Activated B cell treated with CpG ODN at 0.5 μM for 24 hours (primary cell): Measurements from ENCODE around the gene ID2. TPM values are rescaled to one million over a fixed set of nuclear protein-coding genes. Genes with fewer than 3 reads are reported as not detected.

Experiments used
- ATAC-seq: fragments of 200-7000 bp; cut with Tn5 transposase; one replicate; pipeline ENCODE4 v1.10.0; 2021; ENCODE audit warnings: low read depth, mild to moderate bottlenecking, moderate library complexity
- CTCF ChIA-PET: fragments of 350-600 bp; sonication (Branson Sonifier 250); formaldehyde crosslinking; loops from one replicate; lab custom pipeline; 2021; ENCODE audit warnings: antibody characterized with exemption; lab: Charles Lee
- POLR2A ChIA-PET: fragments of 350-600 bp; sonication (Branson Sonifier 250); formaldehyde crosslinking; loops from one replicate; lab custom pipeline; 2021; ENCODE audit warnings: antibody characterized with exemption; lab: Charles Lee
- DNase-seq: peaks from one replicate; pipeline ENCODE4 v3.0.0; 2022
- H3K27ac Mint-ChIP-seq: one replicate; pipeline ENCODE4 v1.8.0; 2020; ENCODE audit warnings: mixed read lengths
- H3K27me3 Mint-ChIP-seq: one replicate; pipeline ENCODE4 v1.8.0; 2021; ENCODE audit warnings: mixed read lengths
- H3K36me3 Mint-ChIP-seq: one replicate; pipeline ENCODE4 v1.8.0; 2021; ENCODE audit warnings: low read depth, mixed read lengths
- H3K4me1 Mint-ChIP-seq: one replicate; pipeline ENCODE4 v1.8.0; 2021; ENCODE audit warnings: mixed read lengths
- H3K4me3 Mint-ChIP-seq: one replicate; pipeline ENCODE4 v1.8.0; 2020; ENCODE audit warnings: mild to moderate bottlenecking, mixed read lengths
- H3K9me3 Mint-ChIP-seq: one replicate; pipeline ENCODE4 v1.8.0; 2020; ENCODE audit warnings: mixed read lengths
- intact Hi-C: fragments of 100-400 bp; cut with micrococcal nuclease; formaldehyde crosslinking; loops from one replicate; pipeline ENCODE4 v1.15.1; 2024
- total RNA-seq: library from RNA; stranded (reverse); gene quantifications from 2 replicates; pipeline ENCODE4 v1.2.3, GENCODE V29; 2022
- TF ChIP-seq, protein P1 (sequence below): fragments of 200-600 bp; IDR thresholded peaks from one replicate; pipeline ENCODE4 v1.8.0; 2022; ENCODE audit warnings: antibody characterized with exemption, mild to moderate bottlenecking

ID2 gene
- total RNA-seq, 1 donor from 2014 or later, result 8.1 TPM

DNA sequence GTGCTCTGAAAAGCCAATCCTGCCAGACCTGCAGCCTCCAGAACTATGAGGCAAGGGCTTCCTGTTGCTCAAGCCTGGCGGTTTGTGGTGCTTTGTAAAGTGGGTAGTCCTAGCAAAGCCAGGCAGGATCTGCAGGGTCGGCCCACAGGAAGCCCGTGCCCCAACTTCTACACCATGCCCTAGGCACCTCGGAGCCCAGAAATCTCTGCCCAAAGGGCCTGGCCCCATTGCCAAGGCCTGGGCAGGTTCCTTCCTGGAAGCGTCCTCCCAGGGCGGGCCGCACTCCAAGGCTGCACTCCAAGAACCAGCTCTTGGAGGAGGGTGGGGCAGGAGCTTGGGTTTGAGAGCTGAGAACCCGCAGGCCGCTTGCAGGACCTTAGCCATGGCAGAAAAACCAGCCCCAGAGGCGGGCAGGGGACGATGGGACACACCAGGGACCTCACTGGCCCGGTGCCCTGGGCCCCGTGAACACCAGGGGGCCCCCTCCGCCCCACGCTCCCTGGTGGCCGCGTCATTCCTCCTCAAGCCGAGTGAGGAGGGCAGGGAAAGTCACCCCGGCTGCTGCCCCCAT lies 37.2 kb upstream of the ID2 start:
- no peak for ATAC-seq
- Mint-ChIP-seq H3K4me1 (no peaks in the 10 kb centered on the region), H3K27ac (no peak overlapping the region), H3K9me3 (peaks cover 2% of the 10 kb centered on the region), H3K4me3 (no peak overlapping the region), H3K27me3 (peaks cover 3% of the 10 kb centered on the region), H3K36me3 (no peaks in the 10 kb centered on the region)
- CTCF ChIA-PET, result no interaction called here
- POLR2A ChIA-PET, result no interaction called here
- intact Hi-C loops, result no loop called here
- TF ChIP-seq, protein P1, sequence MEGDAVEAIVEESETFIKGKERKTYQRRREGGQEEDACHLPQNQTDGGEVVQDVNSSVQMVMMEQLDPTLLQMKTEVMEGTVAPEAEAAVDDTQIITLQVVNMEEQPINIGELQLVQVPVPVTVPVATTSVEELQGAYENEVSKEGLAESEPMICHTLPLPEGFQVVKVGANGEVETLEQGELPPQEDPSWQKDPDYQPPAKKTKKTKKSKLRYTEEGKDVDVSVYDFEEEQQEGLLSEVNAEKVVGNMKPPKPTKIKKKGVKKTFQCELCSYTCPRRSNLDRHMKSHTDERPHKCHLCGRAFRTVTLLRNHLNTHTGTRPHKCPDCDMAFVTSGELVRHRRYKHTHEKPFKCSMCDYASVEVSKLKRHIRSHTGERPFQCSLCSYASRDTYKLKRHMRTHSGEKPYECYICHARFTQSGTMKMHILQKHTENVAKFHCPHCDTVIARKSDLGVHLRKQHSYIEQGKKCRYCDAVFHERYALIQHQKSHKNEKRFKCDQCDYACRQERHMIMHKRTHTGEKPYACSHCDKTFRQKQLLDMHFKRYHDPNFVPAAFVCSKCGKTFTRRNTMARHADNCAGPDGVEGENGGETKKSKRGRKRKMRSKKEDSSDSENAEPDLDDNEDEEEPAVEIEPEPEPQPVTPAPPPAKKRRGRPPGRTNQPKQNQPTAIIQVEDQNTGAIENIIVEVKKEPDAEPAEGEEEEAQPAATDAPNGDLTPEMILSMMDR, result no peak
- no peak for DNase-seq

DNA sequence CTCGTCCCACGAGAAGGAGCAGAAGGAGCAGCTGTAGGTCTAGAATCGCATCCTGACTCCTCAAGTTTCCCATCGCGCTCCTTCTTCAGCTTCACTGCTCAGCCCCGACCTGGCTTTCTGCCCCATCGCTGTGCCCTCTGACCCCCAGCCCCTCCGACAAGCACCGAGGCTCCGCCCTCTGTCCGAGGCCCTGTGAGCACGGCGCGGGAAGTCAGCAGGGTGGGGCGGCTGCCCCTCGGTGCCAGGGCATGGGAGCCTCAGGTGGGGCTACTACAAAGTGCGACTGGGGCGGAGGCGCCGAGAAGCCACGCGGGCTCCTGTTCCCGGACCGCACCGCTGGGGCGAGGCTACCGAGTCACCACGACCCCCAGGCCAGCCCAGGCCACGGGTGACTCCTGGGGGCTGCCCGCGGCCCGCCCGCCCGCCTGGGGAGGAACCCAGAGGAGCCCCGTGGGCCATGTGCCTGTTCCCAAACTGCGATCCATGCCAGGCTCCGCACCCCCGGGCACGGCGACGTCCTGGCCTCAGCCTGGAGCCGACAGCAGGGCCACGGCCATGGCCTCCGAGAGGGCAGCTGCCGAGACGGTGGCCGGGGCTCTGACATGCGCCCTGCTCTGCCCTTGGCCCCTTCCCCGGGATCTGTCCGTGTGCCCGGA lies 36.6 kb upstream of the ID2 start:
- Mint-ChIP-seq H3K27me3 (peaks cover 3% of the 10 kb centered on the region), H3K4me1 (no peaks in the 10 kb centered on the region), H3K4me3 (no peak overlapping the region), H3K36me3 (no peaks in the 10 kb centered on the region), H3K27ac (no peak overlapping the region), H3K9me3 (peaks cover 2% of the 10 kb centered on the region)
- TF ChIP-seq, protein P1, result no peak
- DNase-seq, result no peak
- ChIA-PET CTCF (no interaction called here), POLR2A (no interaction called here)
- intact Hi-C loops, result no loop called here
- ATAC-seq, result no peak

DNA sequence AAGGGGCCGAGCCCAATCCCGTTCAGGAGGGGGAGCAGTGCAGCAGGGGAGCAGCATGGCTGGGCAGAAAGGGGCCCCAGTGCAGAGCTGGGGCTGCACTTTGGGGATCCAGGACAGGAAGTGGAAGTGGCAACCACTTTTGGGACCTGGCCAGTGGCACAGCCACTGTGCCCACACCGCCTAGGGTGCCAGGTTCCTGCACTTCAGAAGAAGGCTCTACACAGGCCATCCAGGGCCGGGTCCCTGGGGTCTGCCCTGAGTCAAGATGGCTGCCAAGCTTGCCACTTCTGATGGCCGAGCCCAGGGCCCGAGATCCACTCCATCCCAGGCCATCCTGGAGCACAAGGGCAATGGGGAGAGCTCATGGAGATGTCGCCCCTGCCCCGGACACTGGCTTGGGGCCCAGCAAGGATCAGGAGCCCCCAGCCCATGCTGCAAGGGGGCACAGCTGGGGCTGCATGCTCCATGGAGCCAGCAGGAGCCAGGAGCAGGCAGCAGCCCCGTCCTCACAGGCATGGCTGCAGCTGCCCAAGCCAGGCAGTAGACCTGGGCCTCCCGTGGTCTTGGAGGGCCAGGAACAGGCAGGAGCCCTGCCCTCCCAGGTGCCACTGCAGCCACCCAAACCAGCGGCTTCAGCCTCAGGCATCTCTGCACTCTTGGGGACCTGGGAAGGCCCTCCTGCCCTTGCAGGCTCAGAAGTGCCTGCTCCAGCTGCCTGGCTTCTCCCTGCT lies 35.0 kb upstream of the ID2 start:
- no peaks in the 10 kb centered on the region for H3K36me3 Mint-ChIP-seq
- ATAC-seq (no peak), DNase-seq (no peak)
- CTCF ChIA-PET, result no interaction called here
- POLR2A ChIA-PET, result no interaction called here
- no peak overlapping the region for H3K27ac Mint-ChIP-seq
- peaks cover 2% of the 10 kb centered on the region for H3K9me3 Mint-ChIP-seq
- no peak overlapping the region for H3K4me3 Mint-ChIP-seq
- TF ChIP-seq, protein P1, result no peak
- no peaks in the 10 kb centered on the region for H3K4me1 Mint-ChIP-seq
- H3K27me3 Mint-ChIP-seq, result peaks cover 7% of the 10 kb centered on the region
- intact Hi-C loops, result no loop called here

DNA sequence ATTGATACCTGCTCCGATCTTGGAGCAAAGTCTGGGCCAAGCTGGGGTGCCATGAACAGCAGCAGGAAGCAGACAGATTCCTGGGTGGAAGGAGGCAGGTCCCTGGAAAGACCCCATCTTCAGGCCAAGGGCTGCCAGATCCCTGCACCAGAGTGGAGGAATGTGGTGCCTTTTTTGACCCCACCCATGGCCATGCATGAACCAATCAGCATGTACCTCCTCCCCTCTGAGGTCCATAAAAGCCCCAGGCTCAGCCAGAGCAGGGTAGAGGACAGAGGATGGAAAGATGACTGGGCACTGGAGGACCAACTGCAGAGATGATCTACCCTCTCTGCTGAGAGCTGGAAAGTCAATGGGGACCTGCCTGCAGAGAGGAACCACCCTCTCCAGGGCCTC lies 34.4 kb upstream of the ID2 start:
- DNase-seq (no peak), ATAC-seq (no peak)
- Mint-ChIP-seq H3K27me3 (peaks cover 8% of the 10 kb centered on the region), H3K36me3 (no peaks in the 10 kb centered on the region), H3K4me1 (no peaks in the 10 kb centered on the region), H3K9me3 (peaks cover 2% of the 10 kb centered on the region), H3K27ac (no peak overlapping the region), H3K4me3 (no peak overlapping the region)
- CTCF ChIA-PET, result interaction anchor here (0.5 kb wide), 1 partner anchor 726 kb away, joined by 3 read pairs; no protein-coding TSS in a partner anchor
- intact Hi-C loops, result no loop called here
- POLR2A ChIA-PET, result no interaction called here
- TF ChIP-seq, protein P1, result no peak

DNA sequence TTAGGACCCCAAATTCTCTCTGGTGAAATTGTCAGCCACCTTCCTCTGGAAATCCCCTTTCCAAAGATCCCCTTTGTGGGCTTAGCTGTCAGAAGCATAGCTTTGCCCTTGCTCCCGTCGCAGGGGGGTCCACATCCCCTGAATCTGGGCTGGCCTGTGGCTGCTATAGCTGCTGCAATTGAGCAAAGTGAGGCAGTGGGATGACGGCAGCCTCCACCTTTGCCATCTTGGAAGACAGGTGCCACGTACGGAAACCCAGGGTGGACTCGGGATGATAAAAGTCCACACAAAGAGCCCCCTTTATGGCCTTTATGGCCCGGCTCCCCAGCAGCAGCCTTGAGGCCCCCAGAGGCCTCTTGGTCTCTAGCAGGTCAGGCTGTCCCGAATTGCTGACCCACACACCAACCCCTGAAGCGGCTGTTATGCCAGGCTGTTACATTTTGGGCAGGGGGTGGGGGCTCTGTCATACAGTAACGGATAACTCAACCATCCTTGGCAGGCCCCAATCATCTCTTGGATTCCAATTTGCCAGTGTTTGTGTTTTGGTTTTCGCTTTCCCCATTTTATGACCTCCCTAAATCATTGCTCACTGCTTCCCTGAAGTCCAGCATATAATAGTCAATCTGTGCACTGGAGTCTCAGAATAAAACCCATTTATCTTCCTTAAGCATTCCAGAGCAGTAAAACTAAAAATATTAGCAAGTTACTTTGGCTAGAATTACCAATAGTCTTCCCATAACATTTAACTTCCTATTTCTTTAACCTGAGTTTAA lies 33.2 kb upstream of the ID2 start:
- peaks cover 3% of the 10 kb centered on the region for H3K4me1 Mint-ChIP-seq
- ChIA-PET CTCF (no interaction called here), POLR2A (no interaction called here)
- intact Hi-C loops, result no loop called here
- H3K4me3 Mint-ChIP-seq, result no peak overlapping the region
- ATAC-seq (no peak), DNase-seq (no peak)
- H3K27ac Mint-ChIP-seq, result no peak overlapping the region
- peaks cover 11% of the 10 kb centered on the region for H3K27me3 Mint-ChIP-seq
- TF ChIP-seq, protein P1, result no peak
- H3K9me3 Mint-ChIP-seq, result peaks cover 2% of the 10 kb centered on the region
- H3K36me3 Mint-ChIP-seq, result no peaks in the 10 kb centered on the region
